ENCODE results near the gene SYNDIG1.

SYNDIG1 gene

GRCh38 chr20:24653306-24653705 lies 183.9 kb downstream of the SYNDIG1 start:
- TF ChIP-seq, protein P1, sequence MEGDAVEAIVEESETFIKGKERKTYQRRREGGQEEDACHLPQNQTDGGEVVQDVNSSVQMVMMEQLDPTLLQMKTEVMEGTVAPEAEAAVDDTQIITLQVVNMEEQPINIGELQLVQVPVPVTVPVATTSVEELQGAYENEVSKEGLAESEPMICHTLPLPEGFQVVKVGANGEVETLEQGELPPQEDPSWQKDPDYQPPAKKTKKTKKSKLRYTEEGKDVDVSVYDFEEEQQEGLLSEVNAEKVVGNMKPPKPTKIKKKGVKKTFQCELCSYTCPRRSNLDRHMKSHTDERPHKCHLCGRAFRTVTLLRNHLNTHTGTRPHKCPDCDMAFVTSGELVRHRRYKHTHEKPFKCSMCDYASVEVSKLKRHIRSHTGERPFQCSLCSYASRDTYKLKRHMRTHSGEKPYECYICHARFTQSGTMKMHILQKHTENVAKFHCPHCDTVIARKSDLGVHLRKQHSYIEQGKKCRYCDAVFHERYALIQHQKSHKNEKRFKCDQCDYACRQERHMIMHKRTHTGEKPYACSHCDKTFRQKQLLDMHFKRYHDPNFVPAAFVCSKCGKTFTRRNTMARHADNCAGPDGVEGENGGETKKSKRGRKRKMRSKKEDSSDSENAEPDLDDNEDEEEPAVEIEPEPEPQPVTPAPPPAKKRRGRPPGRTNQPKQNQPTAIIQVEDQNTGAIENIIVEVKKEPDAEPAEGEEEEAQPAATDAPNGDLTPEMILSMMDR (IDR thresholded peaks at IDR 0.05; ENCODE audit: borderline replicate concordance, control extremely low read depth, extremely low read depth, insufficient read depth, missing control alignments): no peak
- in situ Hi-C loops (cut with MboI; ENCODE audit: low sequenced_read_pairs, unreplicated experiment): no loop called here
- no peak for DNase-seq (ENCODE audit: low spot score)

GRCh38 chr20:24654425-24654824 lies 185.0 kb downstream of the SYNDIG1 start:
- in situ Hi-C loops (cut with MboI; ENCODE audit: low sequenced_read_pairs, unreplicated experiment): no loop called here
- DNase-seq (ENCODE audit: low spot score): no peak
- TF ChIP-seq, protein P1 (IDR thresholded peaks at IDR 0.05; ENCODE audit: borderline replicate concordance, control extremely low read depth, extremely low read depth, insufficient read depth, missing control alignments): no peak

DNA sequence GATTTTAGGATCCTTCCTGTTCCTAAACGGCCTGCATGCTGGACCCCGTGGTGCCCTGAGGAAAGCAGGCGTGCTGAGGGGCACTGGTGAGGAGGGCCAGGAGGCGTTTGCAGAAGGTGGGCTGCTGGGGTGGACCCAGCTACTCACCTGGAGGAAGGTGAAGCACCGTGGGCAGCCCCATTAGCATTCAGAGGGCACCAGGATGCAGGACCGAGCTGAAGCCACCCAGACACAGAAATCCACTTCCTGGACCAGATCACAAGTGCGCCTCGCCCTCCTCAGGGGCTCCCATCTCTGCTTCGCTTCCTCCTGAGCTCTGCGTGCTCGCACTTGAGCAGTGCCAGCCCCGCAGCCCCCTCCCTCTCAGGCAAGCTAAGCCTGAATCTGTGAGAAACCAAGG lies 187.0 kb downstream of the SYNDIG1 start:
- in situ Hi-C loops (cut with MboI; ENCODE audit: low sequenced_read_pairs, unreplicated experiment): no loop called here
- DNase-seq (ENCODE audit: low spot score): no peak
- TF ChIP-seq, protein P1 (IDR thresholded peaks at IDR 0.05; ENCODE audit: borderline replicate concordance, control extremely low read depth, extremely low read depth, insufficient read depth, missing control alignments): no peak

- DNase-seq (ENCODE audit: low spot score): no peak
- in situ Hi-C loops (cut with MboI; ENCODE audit: low sequenced_read_pairs, unreplicated experiment): no loop called here
- TF ChIP-seq, protein P1 (IDR thresholded peaks at IDR 0.05; ENCODE audit: borderline replicate concordance, control extremely low read depth, extremely low read depth, insufficient read depth, missing control alignments): no peak
Observed at GRCh38 chr20:24657196-24657595, 187.8 kb downstream of the SYNDIG1 start.

GRCh38 chr20:24657878-24658620 lies 188.6 kb downstream of the SYNDIG1 start:
- DNase-seq (ENCODE audit: low spot score): no peak
- in situ Hi-C loops (cut with MboI; ENCODE audit: low sequenced_read_pairs, unreplicated experiment): no loop called here
- TF ChIP-seq, protein P1 (IDR thresholded peaks at IDR 0.05; ENCODE audit: borderline replicate concordance, control extremely low read depth, extremely low read depth, insufficient read depth, missing control alignments): no peak

DNA sequence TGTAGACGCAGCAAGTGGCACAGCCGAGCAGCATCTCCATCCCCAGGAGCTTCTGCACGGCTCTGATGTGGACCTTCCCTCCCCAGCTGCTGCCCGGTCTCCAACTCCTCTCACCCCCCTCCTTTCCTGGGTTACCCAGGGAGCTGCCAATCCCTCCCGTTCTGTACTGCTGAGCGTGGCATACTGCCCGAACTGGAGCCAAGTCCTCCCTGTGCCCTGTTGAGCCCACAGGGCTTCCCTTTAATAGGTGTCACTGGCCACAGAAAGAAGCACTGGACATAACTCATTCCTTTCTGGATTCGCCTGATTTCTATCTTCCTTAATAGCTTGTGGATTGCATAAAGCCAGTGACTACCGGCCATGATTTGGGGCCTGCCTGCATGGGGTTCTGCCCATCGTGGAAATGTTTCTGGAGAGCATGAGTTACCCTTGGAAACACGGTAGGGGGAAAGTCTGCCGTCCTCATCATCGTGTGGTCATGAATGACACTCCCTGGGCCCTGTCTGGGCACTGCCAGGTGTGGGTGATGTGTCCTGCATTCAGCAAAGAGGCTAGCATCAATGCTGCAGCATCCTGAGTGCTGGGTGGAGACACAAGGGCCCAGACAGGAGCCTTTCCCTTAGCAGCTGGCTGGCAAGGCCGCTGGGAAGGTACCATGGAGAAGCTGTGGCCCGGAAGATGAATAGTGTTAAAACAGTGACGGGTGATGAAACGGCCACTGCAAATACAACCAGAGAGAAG lies 189.7 kb downstream of the SYNDIG1 start:
- no peak for DNase-seq (ENCODE audit: low spot score)
- in situ Hi-C loops (cut with MboI; ENCODE audit: low sequenced_read_pairs, unreplicated experiment): no loop called here
- TF ChIP-seq, protein P1 (IDR thresholded peaks at IDR 0.05; ENCODE audit: borderline replicate concordance, control extremely low read depth, extremely low read depth, insufficient read depth, missing control alignments): no peak

Measured in GM13976 (cell line).